GM21367 (cell line): ENCODE data around the gene PLXNA4.

Experiments used
- ATAC-seq: cut with Tn5 transposase; IDR thresholded peaks from one replicate; pipeline ENCODE4 v1.9.1; 2021; ENCODE audit not compliant: unreplicated experiment

The PLXNA4 gene

GRCh38 chr7:132158166-132158565 is 418.1 kb downstream of the PLXNA4 start:
- ATAC-seq = no peak

- no peak for ATAC-seq
These were observed 420.6 kb downstream of the PLXNA4 start for GRCh38 chr7:132155715-132156114.

- no peak for ATAC-seq
These were observed 421.4 kb downstream of the PLXNA4 start for GRCh38 chr7:132154695-132155471.

- no peak for ATAC-seq
These were observed 422.0 kb downstream of the PLXNA4 start for GRCh38 chr7:132154248-132154647.

- no peak for ATAC-seq
These were observed 424.0 kb downstream of the PLXNA4 start for GRCh38 chr7:132152131-132152889.

GRCh38 chr7:132150711-132151110 is 425.6 kb downstream of the PLXNA4 start:
- ATAC-seq = no peak

GRCh38 chr7:132149436-132150304 is 426.6 kb downstream of the PLXNA4 start:
- no peak for ATAC-seq

GRCh38 chr7:132148876-132149275 is 427.4 kb downstream of the PLXNA4 start:
- ATAC-seq = no peak

GRCh38 chr7:132145466-132145865 is 430.8 kb downstream of the PLXNA4 start:
- no peak for ATAC-seq

- no peak for ATAC-seq
These were observed 431.2 kb downstream of the PLXNA4 start for GRCh38 chr7:132145063-132145462.

GRCh38 chr7:132142006-132142405 is 434.3 kb downstream of the PLXNA4 start:
- ATAC-seq = no peak

- no peak for ATAC-seq
These were observed 435.2 kb downstream of the PLXNA4 start for GRCh38 chr7:132141109-132141508.

- ATAC-seq = no peak
These were observed 435.9 kb downstream of the PLXNA4 start for GRCh38 chr7:132140341-132140740.

- no peak for ATAC-seq
These were observed 437.5 kb downstream of the PLXNA4 start for GRCh38 chr7:132138817-132139216.

- no peak for ATAC-seq
These were observed 438.6 kb downstream of the PLXNA4 start for GRCh38 chr7:132137681-132138080.

- ATAC-seq = no peak
These were observed 440.4 kb downstream of the PLXNA4 start for GRCh38 chr7:132135746-132136385.

GRCh38 chr7:132134814-132135445 is 441.3 kb downstream of the PLXNA4 start:
- ATAC-seq = no peak

- ATAC-seq = no peak
These were observed 442.8 kb downstream of the PLXNA4 start for GRCh38 chr7:132133501-132133900.

- ATAC-seq = no peak
These were observed 445.1 kb downstream of the PLXNA4 start for GRCh38 chr7:132131196-132131595.

GRCh38 chr7:132130497-132130896 is 445.8 kb downstream of the PLXNA4 start:
- ATAC-seq = no peak
